NB4 (cell line): ENCODE data around the gene ECHDC3.
"Not testable (repeated sequence)": the region's sequence is repeated elsewhere in the genome, so short reads cannot be mapped to it uniquely, and the experiment has no call there.

Experiments
- DNase-seq: peaks from one replicate; pipeline ENCODE4 v3.0.0; 2010; ENCODE audit warnings: low read depth
- H3K4me3 ChIP-seq: one replicate; pipeline ENCODE4 v1.5.1; 2011; ENCODE audit warnings: mild to moderate bottlenecking, low read depth, low read length, moderate library complexity
- MYC ChIP-seq: IDR thresholded peaks from 2 replicates; pipeline ENCODE4 v1.6.1; 2011; ENCODE audit warnings: low read depth, low read length
- POLR2A ChIP-seq: IDR thresholded peaks from 2 replicates; pipeline ENCODE4 v1.6.1; 2011; ENCODE audit warnings: mild to moderate bottlenecking; ENCODE audit not compliant: insufficient read length; ENCODE audit errors: extremely low read depth
- TF ChIP-seq, protein P1 (sequence below): IDR thresholded peaks from one replicate; pipeline ENCODE4 v1.5.1; 2012; ENCODE audit warnings: low read depth, low read length
- TF ChIP-seq, protein P2 (sequence below): IDR thresholded peaks from 2 replicates; pipeline ENCODE4 v1.6.1; 2011; ENCODE audit warnings: low read depth, low read length

The ECHDC3 gene

DNA sequence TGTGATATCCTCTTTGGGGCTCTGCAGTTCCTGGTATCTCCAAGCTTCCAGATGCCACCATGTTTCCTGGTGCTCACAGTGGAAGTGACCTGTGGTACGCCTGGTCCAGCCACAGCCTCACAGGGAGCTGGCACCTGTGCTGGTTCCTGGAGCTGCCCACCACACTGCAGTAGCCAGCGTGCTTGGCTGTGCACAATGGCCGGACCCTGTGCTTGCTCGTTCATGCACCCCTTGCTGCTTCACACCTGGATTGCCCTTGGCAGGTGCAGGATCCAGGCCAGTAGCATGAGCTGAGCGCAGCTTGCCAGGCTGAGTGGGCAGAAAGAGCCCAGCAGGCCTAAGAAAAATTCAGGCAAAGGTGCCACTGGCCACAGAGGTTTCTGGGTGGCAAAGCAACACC lies 11.4 kb upstream of the ECHDC3 start:
- no peak overlapping the region for H3K4me3 ChIP-seq
- no peak for DNase-seq
- TF ChIP-seq MYC (no peak), POLR2A (no peak)
- TF ChIP-seq, protein P1, sequence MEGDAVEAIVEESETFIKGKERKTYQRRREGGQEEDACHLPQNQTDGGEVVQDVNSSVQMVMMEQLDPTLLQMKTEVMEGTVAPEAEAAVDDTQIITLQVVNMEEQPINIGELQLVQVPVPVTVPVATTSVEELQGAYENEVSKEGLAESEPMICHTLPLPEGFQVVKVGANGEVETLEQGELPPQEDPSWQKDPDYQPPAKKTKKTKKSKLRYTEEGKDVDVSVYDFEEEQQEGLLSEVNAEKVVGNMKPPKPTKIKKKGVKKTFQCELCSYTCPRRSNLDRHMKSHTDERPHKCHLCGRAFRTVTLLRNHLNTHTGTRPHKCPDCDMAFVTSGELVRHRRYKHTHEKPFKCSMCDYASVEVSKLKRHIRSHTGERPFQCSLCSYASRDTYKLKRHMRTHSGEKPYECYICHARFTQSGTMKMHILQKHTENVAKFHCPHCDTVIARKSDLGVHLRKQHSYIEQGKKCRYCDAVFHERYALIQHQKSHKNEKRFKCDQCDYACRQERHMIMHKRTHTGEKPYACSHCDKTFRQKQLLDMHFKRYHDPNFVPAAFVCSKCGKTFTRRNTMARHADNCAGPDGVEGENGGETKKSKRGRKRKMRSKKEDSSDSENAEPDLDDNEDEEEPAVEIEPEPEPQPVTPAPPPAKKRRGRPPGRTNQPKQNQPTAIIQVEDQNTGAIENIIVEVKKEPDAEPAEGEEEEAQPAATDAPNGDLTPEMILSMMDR = no peak
- TF ChIP-seq, protein P2, sequence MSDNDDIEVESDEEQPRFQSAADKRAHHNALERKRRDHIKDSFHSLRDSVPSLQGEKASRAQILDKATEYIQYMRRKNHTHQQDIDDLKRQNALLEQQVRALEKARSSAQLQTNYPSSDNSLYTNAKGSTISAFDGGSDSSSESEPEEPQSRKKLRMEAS = no peak

DNA sequence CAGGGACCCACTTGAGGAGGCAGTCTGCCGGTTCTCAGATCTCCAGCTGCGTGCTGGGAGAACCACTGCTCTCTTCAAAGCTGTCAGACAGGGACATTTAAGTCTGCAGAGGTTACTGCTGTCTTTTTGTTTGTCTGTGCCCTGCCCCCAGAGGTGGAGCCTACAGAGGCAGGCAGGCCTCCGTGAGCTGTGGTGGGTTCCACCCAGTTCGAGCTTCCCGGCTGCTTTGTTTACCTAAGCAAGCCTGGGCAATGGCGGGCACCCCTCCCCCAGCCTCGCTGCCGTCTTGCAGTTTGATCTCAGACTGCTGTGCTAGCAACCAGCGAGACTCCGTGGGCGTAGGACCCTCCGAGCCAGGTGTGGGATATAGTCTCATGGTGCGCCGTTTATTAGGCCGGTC lies 5.4 kb upstream of the ECHDC3 start:
- not testable (repeated sequence) for H3K4me3 ChIP-seq, DNase-seq

DNA sequence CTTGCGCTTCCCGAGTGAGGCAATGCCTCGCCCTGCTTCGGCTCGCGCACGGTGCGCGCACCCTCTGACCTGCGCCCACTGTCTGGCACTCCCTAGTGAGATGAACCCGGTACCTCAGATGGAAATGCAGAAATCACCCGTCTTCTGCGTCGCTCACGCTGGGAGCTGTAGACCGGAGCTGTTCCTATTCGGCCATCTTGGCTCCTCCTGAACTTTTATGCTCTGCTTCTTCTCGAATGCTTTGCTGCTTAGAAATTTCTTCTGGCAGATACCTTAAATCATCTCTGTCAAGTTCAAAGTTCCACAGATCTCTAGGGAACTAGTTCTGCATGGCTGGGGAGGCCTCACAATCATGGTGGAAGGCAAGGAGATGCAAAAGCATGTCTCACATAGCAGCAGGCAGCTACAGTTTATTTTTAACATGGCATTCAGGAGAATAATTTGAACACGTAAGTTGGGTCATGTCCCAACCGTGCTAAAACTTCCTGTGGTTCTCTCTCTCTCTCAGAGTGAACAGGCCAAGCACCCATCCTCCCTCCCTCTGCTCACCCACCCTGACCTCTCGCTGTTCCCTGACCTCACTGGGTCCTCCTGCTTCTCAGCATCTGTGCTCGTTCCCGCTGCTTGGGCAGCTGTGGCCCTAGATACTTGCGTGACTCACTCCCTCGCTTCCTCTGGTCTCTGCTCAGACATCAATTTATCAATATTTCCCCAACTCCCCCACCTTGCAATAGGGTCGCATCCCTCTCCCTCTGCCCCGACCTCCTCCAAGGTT lies 4.7 kb upstream of the ECHDC3 start:
- H3K4me3 ChIP-seq = peak overlapping the region; percentile 21
- peak; percentile 3 for DNase-seq

DNA sequence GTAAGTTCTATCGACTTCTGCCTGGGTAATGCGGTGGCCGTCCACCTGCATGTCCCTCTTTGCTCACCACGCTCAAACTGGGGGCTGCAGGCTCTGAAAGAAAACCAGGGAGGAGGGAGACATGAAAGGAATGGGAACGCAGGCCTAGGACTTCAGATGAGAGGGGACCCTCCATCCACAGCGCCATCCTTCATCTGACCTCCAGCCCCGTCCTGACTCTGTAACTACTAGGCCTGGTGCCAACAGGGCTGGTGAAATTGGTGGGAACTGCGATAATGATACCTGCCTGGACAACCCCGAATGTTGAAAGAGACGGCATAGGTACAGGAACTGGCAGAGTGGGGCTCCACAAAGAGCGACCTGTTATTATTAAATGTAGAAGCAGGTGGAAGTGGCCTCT lies 1.3 kb upstream of the ECHDC3 start:
- DNase-seq = no peak
- H3K4me3 ChIP-seq = no peak overlapping the region
- TF ChIP-seq POLR2A (no peak), MYC (no peak)
- TF ChIP-seq, protein P2 = no peak
- TF ChIP-seq, protein P1 = no peak

DNA sequence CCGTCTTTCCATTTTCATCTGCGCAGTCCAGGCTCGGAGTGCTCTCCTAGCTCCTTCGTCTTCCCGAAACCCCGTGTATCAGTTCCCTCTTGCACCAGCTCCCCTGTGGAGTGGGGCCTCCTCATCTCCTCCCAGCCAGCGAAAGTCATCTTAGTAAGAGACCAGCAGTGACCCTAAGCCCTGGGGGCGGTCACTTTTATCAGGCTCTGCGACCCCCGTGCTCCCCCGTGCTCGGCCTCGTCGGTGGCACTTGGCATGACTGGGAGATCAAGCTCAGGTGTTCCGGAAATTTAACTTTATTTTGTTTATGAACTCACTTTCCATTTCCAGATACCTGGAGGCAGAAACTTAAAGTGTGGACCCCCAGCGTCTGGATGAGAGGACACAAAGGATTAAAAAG lies 574 bp upstream of the ECHDC3 start:
- TF ChIP-seq POLR2A = no peak
- TF ChIP-seq, protein P1 = no peak
- TF ChIP-seq MYC = no peak
- TF ChIP-seq, protein P2 = no peak
- no peak overlapping the region for H3K4me3 ChIP-seq
- DNase-seq = no peak

DNA sequence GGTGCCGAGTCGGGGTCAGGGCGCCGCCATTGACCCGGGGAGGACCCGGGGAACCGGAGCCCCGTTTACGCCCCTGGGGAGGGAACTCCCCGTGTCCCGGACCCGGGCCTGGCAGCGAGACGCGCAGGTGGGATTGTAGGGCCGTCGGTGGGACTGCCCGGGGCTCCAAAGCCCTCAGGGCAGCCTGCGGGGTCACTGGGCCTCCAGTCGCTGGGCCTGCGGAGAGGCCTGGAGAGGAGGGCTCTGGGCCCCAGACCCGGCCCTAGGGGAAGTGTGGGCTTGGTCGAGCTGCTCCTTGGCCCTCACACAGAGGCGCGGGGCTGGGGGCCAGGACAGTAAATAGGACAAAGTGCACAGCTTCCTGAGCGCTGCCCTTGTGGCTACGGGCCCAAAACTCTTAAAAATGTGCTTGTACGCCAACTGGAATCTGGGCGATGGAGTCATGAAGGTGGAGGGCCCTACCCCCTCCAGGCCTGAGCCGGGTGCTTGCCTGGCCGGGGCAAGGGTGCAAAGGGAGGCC lies 657 bp downstream of the ECHDC3 start:
- H3K4me3 ChIP-seq = no peak overlapping the region
- TF ChIP-seq POLR2A (no peak), MYC (no peak)
- TF ChIP-seq, protein P2 = no peak
- TF ChIP-seq, protein P1 = no peak
- no peak for DNase-seq
